ENCODE data around the gene TM9SF1.

- TF ChIP-seq CTCF (conservative IDR thresholded peaks at IDR 0.05; ENCODE audit: low read depth, low read length) = no peak
- no peak for TF ChIP-seq EZH2 (IDR thresholded peaks at IDR 0.05; ENCODE audit: borderline replicate concordance, low read depth, low read length, poor library complexity, severe bottlenecking)
These were observed 912 bp downstream of the TM9SF1 start for GRCh38 chr14:24194186-24194872.
